K562 (cell line): ENCODE measurements around the gene AKT2.

Experiments used
- CBX3 ChIP-seq, 2 experiments: IDR thresholded peaks; 1 replicate in 1 of 2; 2 replicates in 1 of 2; pipeline ENCODE4 v1.6.1; 2012; ENCODE audit warnings: inconsistent platforms in 2 of 2, low read length in 2 of 2, borderline replicate concordance in 1 of 2, control low read depth in 1 of 2
- ZNF175 ChIP-seq: fragments of 200-800 bp; sonication (Bioruptor generic); IDR thresholded peaks from 2 replicates; pipeline ENCODE4 v1.6.1; 2016; ENCODE audit warnings: low read depth, mild to moderate bottlenecking, missing genetic modification characterization, missing compliant biosample characterization
- TF ChIP-seq, protein P1 (sequence below), 3 experiments: IDR thresholded peaks in 2 of 3; conservative IDR thresholded peaks in 1 of 3; 2 replicates each; pipeline ENCODE4 v1.5.1; 2011 to 2012; ENCODE audit warnings: low read length in 3 of 3, mild to moderate bottlenecking in 3 of 3, control low read depth in 2 of 3, improper control_type of control experiment in 1 of 3, inconsistent platforms in 1 of 3, low read depth in 1 of 3, mixed read lengths in 1 of 3, moderate library complexity in 1 of 3; ENCODE audit not compliant: insufficient read depth in 2 of 3

GRCh38 chr19:40223135-40223822 lies 61.9 kb downstream of the AKT2 start:
- TF ChIP-seq CBX3 (IDR thresholded peaks at IDR 0.05; ENCODE audit: borderline replicate concordance in 1 of 2, low read length in 2 of 2) (no peak), ZNF175 (CRISPR knock-in tag) (no peak)
- TF ChIP-seq, protein P1, sequence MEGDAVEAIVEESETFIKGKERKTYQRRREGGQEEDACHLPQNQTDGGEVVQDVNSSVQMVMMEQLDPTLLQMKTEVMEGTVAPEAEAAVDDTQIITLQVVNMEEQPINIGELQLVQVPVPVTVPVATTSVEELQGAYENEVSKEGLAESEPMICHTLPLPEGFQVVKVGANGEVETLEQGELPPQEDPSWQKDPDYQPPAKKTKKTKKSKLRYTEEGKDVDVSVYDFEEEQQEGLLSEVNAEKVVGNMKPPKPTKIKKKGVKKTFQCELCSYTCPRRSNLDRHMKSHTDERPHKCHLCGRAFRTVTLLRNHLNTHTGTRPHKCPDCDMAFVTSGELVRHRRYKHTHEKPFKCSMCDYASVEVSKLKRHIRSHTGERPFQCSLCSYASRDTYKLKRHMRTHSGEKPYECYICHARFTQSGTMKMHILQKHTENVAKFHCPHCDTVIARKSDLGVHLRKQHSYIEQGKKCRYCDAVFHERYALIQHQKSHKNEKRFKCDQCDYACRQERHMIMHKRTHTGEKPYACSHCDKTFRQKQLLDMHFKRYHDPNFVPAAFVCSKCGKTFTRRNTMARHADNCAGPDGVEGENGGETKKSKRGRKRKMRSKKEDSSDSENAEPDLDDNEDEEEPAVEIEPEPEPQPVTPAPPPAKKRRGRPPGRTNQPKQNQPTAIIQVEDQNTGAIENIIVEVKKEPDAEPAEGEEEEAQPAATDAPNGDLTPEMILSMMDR (IDR thresholded peaks at IDR 0.05 in 2 of 3, conservative IDR thresholded peaks at IDR 0.05 in 1 of 3; ENCODE audit: insufficient read depth in 2 of 3, low read depth in 1 of 3, low read length in 3 of 3) = no peak
